Kidney glomerular epithelial cell (primary cell): ENCODE data around the gene EGFL7.

Source experiments
- DNase-seq: peaks from one replicate; lab custom pipeline; 2025; lab: John Stamatoyannopoulos, UW

EGFL7 gene

GRCh38 chr9:136644343-136644592 lies 18.4 kb upstream of the EGFL7 start:
- DNase-seq = no peak

- DNase-seq = no peak
Observed at GRCh38 chr9:136644593-136645351, 17.9 kb upstream of the EGFL7 start.

GRCh38 chr9:136645352-136645902 lies 17.3 kb upstream of the EGFL7 start:
- no peak for DNase-seq

- no peak for DNase-seq
Observed at GRCh38 chr9:136645903-136646754, 16.6 kb upstream of the EGFL7 start.

- DNase-seq = no peak
Observed at GRCh38 chr9:136646827-136647711, 15.6 kb upstream of the EGFL7 start.

- DNase-seq = no peak
Observed at GRCh38 chr9:136648751-136649150, 14.0 kb upstream of the EGFL7 start.

GRCh38 chr9:136650021-136650420 lies 12.7 kb upstream of the EGFL7 start:
- DNase-seq = no peak

GRCh38 chr9:136650648-136651047 lies 12.1 kb upstream of the EGFL7 start:
- DNase-seq = no peak

- DNase-seq = no peak
Observed at GRCh38 chr9:136651860-136652259, 10.9 kb upstream of the EGFL7 start.

GRCh38 chr9:136653323-136654079 lies 9.2 kb upstream of the EGFL7 start:
- DNase-seq = no peak

GRCh38 chr9:136654820-136655535 lies 7.7 kb upstream of the EGFL7 start:
- DNase-seq = no peak

GRCh38 chr9:136655536-136656182 lies 7.1 kb upstream of the EGFL7 start:
- no peak for DNase-seq

GRCh38 chr9:136656183-136656738 lies 6.5 kb upstream of the EGFL7 start:
- no peak for DNase-seq

- DNase-seq = no peak
Observed at GRCh38 chr9:136656795-136657611, 5.7 kb upstream of the EGFL7 start.

GRCh38 chr9:136657974-136658848 lies 4.5 kb upstream of the EGFL7 start:
- DNase-seq = no peak

- no peak for DNase-seq
Observed at GRCh38 chr9:136658849-136659535, 3.7 kb upstream of the EGFL7 start.
